Measurements from ENCODE around the gene LANCL3. TPM values are rescaled to one million over a fixed set of nuclear protein-coding genes. Genes with fewer than 3 reads are reported as not detected.

The LANCL3 gene
- total RNA-seq, 1 donor from 2014 or later: 0.02 TPM

DNA sequence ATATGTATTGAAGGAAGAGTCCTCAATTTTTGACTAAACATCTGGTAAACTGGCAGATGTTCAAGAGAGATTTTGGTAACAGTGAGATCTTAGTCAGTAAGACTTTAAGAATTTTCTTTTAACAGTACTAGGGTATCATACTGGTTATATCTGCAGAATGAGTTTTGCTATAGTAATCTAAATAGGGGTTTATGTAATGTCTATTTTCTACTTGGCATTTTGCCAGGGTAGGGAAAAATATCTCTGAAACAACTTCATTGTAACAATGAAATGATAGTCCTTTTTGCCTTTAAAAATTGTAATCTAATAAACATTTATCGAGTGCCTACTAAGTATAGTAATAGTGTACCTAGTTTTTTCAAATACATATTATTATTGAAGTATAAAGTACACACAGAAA is 146.2 kb downstream of the LANCL3 start:
- Histone ChIP-seq H3K79me2 (ENCODE audit: low read depth) (no peaks in the 10 kb centered on the region), H3K27ac (no peak overlapping the region), H3K9ac (no peak overlapping the region), H2AFZ (replicated peaks) (no peak overlapping the region), H3K36me3 (no peaks in the 10 kb centered on the region), H3K27me3 (no peaks in the 10 kb centered on the region), H3K4me1 (no peaks in the 10 kb centered on the region), H3F3A (ENCODE audit: low read depth) (no peaks in the 10 kb centered on the region), H3K4me2 (no peak overlapping the region), H3K9me3 (ENCODE audit: low read depth) (peaks cover 4% of the 10 kb centered on the region), H4K20me1 (ENCODE audit: low read depth) (no peaks in the 10 kb centered on the region), H3K4me3 (no peak overlapping the region)
- Mint-ChIP-seq H3K27me3 (ENCODE audit: insufficient read depth, low read depth) (no peaks in the 10 kb centered on the region), H3K9me3 (no peaks in the 10 kb centered on the region), H3K4me3 (no peak overlapping the region), H3K4me1 (no peaks in the 10 kb centered on the region), H3K27ac (no peak overlapping the region), H3K36me3 (no peaks in the 10 kb centered on the region)
- TF ChIP-seq, protein P1, sequence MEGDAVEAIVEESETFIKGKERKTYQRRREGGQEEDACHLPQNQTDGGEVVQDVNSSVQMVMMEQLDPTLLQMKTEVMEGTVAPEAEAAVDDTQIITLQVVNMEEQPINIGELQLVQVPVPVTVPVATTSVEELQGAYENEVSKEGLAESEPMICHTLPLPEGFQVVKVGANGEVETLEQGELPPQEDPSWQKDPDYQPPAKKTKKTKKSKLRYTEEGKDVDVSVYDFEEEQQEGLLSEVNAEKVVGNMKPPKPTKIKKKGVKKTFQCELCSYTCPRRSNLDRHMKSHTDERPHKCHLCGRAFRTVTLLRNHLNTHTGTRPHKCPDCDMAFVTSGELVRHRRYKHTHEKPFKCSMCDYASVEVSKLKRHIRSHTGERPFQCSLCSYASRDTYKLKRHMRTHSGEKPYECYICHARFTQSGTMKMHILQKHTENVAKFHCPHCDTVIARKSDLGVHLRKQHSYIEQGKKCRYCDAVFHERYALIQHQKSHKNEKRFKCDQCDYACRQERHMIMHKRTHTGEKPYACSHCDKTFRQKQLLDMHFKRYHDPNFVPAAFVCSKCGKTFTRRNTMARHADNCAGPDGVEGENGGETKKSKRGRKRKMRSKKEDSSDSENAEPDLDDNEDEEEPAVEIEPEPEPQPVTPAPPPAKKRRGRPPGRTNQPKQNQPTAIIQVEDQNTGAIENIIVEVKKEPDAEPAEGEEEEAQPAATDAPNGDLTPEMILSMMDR (IDR thresholded peaks at IDR 0.05): no peak
- TF ChIP-seq EZH2phosphoT487 (IDR thresholded peaks at IDR 0.05) (no peak), EZH2 (IDR thresholded peaks at IDR 0.05) (no peak)
- DNase-seq (ENCODE audit: low spot score): no peak

DNA sequence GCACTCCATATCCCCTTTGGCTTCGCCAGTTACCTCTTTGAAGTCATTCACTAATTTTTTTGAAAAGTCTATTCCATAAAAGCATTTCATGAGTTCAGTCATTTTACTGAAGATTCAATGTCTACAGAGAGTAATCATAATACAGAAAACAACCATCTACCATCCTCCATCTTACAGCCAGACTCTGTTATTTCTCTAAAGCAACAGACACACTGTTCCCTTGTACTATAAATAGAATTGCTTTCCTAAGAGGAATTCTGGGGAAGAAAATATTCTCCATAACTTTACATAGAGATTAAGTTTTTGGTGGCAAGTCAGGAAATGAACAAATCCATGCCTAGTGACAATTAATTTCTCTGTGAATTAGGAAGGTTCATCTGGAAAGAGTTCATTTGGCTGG is 151.1 kb downstream of the LANCL3 start:
- Histone ChIP-seq H2AFZ (replicated peaks) (no peak overlapping the region), H3K27ac (no peak overlapping the region), H3F3A (ENCODE audit: low read depth) (no peaks in the 10 kb centered on the region), H3K9me3 (ENCODE audit: low read depth) (peaks cover 4% of the 10 kb centered on the region), H3K9ac (no peak overlapping the region), H3K36me3 (no peaks in the 10 kb centered on the region), H3K4me3 (no peak overlapping the region), H3K79me2 (ENCODE audit: low read depth) (no peaks in the 10 kb centered on the region), H3K4me2 (no peak overlapping the region), H3K27me3 (no peaks in the 10 kb centered on the region), H4K20me1 (ENCODE audit: low read depth) (no peaks in the 10 kb centered on the region), H3K4me1 (no peaks in the 10 kb centered on the region)
- Mint-ChIP-seq H3K36me3 (no peaks in the 10 kb centered on the region), H3K9me3 (no peaks in the 10 kb centered on the region), H3K27ac (no peak overlapping the region), H3K27me3 (ENCODE audit: insufficient read depth, low read depth) (no peaks in the 10 kb centered on the region), H3K4me3 (no peak overlapping the region), H3K4me1 (no peaks in the 10 kb centered on the region)
- no peak for DNase-seq (ENCODE audit: low spot score)
- TF ChIP-seq EZH2phosphoT487 (IDR thresholded peaks at IDR 0.05): no peak
- TF ChIP-seq, protein P1 (IDR thresholded peaks at IDR 0.05): no peak
- no peak for TF ChIP-seq EZH2 (IDR thresholded peaks at IDR 0.05)

DNA sequence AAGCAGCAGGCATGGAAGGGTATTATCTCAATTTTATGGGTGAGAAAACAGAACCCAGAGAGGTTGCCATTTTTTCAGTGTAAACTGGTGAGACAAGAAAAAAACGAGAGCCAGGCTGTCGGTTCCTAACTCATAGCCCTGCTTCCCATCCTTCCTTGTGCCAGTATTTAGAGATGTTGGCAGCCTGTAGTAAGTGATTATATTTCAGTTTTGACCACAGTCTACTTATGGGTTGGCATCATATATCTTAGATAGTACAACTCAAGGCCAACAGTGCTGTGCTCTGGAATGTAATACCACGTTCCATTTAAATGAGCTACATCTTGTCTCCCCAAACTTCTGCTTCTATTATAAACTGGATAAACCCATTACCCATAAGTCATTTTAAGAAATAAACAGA is 154.9 kb downstream of the LANCL3 start:
- Histone ChIP-seq H3K9me3 (ENCODE audit: low read depth) (no peaks in the 10 kb centered on the region), H3K79me2 (ENCODE audit: low read depth) (no peaks in the 10 kb centered on the region), H3K36me3 (no peaks in the 10 kb centered on the region), H3F3A (ENCODE audit: low read depth) (no peaks in the 10 kb centered on the region), H3K27ac (no peak overlapping the region), H3K4me1 (no peaks in the 10 kb centered on the region), H3K4me2 (no peak overlapping the region), H3K27me3 (no peaks in the 10 kb centered on the region), H3K9ac (no peak overlapping the region), H3K4me3 (no peak overlapping the region), H2AFZ (replicated peaks) (no peak overlapping the region), H4K20me1 (ENCODE audit: low read depth) (no peaks in the 10 kb centered on the region)
- Mint-ChIP-seq H3K27me3 (ENCODE audit: insufficient read depth, low read depth) (no peaks in the 10 kb centered on the region), H3K4me1 (no peaks in the 10 kb centered on the region), H3K27ac (no peak overlapping the region), H3K36me3 (no peaks in the 10 kb centered on the region), H3K9me3 (no peaks in the 10 kb centered on the region), H3K4me3 (no peak overlapping the region)
- no peak for DNase-seq (ENCODE audit: low spot score)
- TF ChIP-seq EZH2phosphoT487 (IDR thresholded peaks at IDR 0.05) (no peak), EZH2 (IDR thresholded peaks at IDR 0.05) (no peak)
- TF ChIP-seq, protein P1 (IDR thresholded peaks at IDR 0.05): no peak

Other genes with a start within 250 kb of the LANCL3 start
- gene PRRG1, start 222.3 kb upstream of the LANCL3 start, total RNA-seq (ENCODE audit: low replicate concordance): 6.9 and 8.7 TPM in 2 replicates
- gene XK, start 114.1 kb downstream of the LANCL3 start, total RNA-seq (ENCODE audit: low replicate concordance): 1.0 and 1.3 TPM in 2 replicates
- 0.28 TPM in 1 of 2 replicates, not detected in the other for gene CYBB, start 208.4 kb downstream of the LANCL3 start, total RNA-seq (ENCODE audit: low replicate concordance)

All from neural progenitor cell (in vitro differentiated cells).